ENCODE results near the gene LCAT.
"Not testable (repeated sequence)": the region's sequence is repeated elsewhere in the genome, so short reads cannot be mapped to it uniquely, and the experiment has no call there.

LCAT gene

GRCh38 chr16:67931712-67932461 is 12.0 kb downstream of the LCAT start, which contains the start of gene CTRL:
CTRL (minus strand) TSS chr16:67931862; CDS start chr16:67931852, 10 bp downstream.
- DNase-seq, result no peak

GRCh38 chr16:67930678-67931211 is 13.2 kb downstream of the LCAT start:
- DNase-seq, result no peak

GRCh38 chr16:67930191-67930590 is 13.7 kb downstream of the LCAT start:
- DNase-seq, result no peak

GRCh38 chr16:67928561-67929364 is 15.2 kb downstream of the LCAT start:
- DNase-seq, result peak; percentile 69

GRCh38 chr16:67928147-67928546 is 15.8 kb downstream of the LCAT start:
- DNase-seq, result no peak

- DNase-seq, result no peak
Measured at GRCh38 chr16:67927131-67927941, 16.6 kb downstream of the LCAT start.

- no peak for DNase-seq
Measured at GRCh38 chr16:67926181-67926750, 17.7 kb downstream of the LCAT start.

GRCh38 chr16:67924140-67924906 is 19.6 kb downstream of the LCAT start:
- no peak for DNase-seq

GRCh38 chr16:67923414-67924116 is 20.4 kb downstream of the LCAT start:
- DNase-seq, result no peak

- no peak for DNase-seq
Measured at GRCh38 chr16:67922740-67923139, 21.2 kb downstream of the LCAT start.

- DNase-seq, result no peak
Measured at GRCh38 chr16:67922221-67922620, 21.7 kb downstream of the LCAT start.

GRCh38 chr16:67919622-67920221 is 24.2 kb downstream of the LCAT start:
- no peak for DNase-seq

GRCh38 chr16:67917852-67918236 is 26.1 kb downstream of the LCAT start:
- peak; percentile 32 for DNase-seq

- no peak for DNase-seq
Measured at GRCh38 chr16:67917140-67917851, 26.6 kb downstream of the LCAT start.

GRCh38 chr16:67915831-67916723 is 27.8 kb downstream of the LCAT start:
- no peak for DNase-seq

GRCh38 chr16:67915496-67915769 is 28.5 kb downstream of the LCAT start:
- not testable (repeated sequence) for DNase-seq

- DNase-seq, result no peak
Measured at GRCh38 chr16:67914758-67915495, 29.0 kb downstream of the LCAT start.

GRCh38 chr16:67910158-67910557 is 33.8 kb downstream of the LCAT start:
- no peak for DNase-seq
